Measurements from ENCODE around the gene TYMS. TPM values are rescaled to one million over a fixed set of nuclear protein-coding genes. Genes with fewer than 3 reads are reported as not detected.

The TYMS gene
- total RNA-seq, 1 experiment from 2014 or later, result 143 TPM

GRCh38 chr18:675307-675706 lies 17.9 kb downstream of the TYMS start:
- intact Hi-C loops (cut with micrococcal nuclease; ENCODE audit: unreplicated experiment), result no loop called here
- CTCF ChIA-PET, result no interaction called here

DNA sequence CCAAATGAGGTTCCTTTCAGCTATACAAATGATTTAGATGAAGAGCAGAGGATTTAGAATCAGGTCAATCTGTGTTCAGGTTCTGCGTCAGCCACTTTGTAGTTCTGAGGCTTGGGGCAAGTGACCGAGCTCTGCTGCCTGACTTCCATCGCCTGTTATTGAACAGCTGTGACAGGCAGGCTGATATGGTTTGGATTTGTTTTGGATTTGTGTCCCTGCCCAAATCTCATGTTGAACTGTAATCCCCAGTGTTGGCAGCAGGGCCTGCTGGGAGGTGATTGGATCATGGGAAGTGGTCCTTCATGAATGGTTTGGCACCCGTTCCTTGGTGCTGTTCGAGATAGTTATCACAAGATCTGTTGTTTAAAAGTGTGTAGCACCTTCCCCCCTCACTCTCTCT lies 18.6 kb downstream of the TYMS start:
- Mint-ChIP-seq H3K27me3 (ENCODE audit: insufficient read depth, unreplicated experiment) (no peaks in the 10 kb centered on the region), H3K27ac (ENCODE audit: unreplicated experiment) (no peak overlapping the region), H3K9me3 (ENCODE audit: unreplicated experiment) (no peaks in the 10 kb centered on the region), H3K4me1 (ENCODE audit: low read depth, unreplicated experiment) (peaks cover 7% of the 10 kb centered on the region), H3K36me3 (ENCODE audit: insufficient read depth, unreplicated experiment) (peaks cover 84% of the 10 kb centered on the region), H3K4me3 (ENCODE audit: unreplicated experiment) (no peak overlapping the region)
- Histone ChIP-seq H3K27me3 (replicated peaks; ENCODE audit: control insufficient read depth, insufficient read depth, low read length) (no peaks in the 10 kb centered on the region), H3K9me3 (no peaks in the 10 kb centered on the region), H3K4me1 (no peaks in the 10 kb centered on the region; the same call in 1 of the 2 replicates), H3K36me3 (ENCODE audit: control insufficient read depth, insufficient read depth, low read length) (peaks cover 4% of the 10 kb centered on the region), H3K4me3 (ENCODE audit: low read depth, low read length) (no peak overlapping the region)
- intact Hi-C loops (cut with micrococcal nuclease; ENCODE audit: unreplicated experiment), result no loop called here
- no peak for TF ChIP-seq CTCF (IDR thresholded peaks at IDR 0.05; ENCODE audit: insufficient read depth in 1 of 2, low read depth in 1 of 2, low read length in 1 of 2, severe bottlenecking in 1 of 2, unreplicated experiment in 1 of 2)
- ChIA-PET CTCF (no interaction called here), POLR2A (no interaction called here)
- no peak for DNase-seq
- BruUV-seq (replicated peaks), result no TSS peak

More at GRCh38 chr18:675307-675706, 17.9 kb downstream of the TYMS start:
- Mint-ChIP-seq H3K27ac (ENCODE audit: unreplicated experiment) (no peak overlapping the region), H3K9me3 (ENCODE audit: unreplicated experiment) (no peaks in the 10 kb centered on the region), H3K4me3 (ENCODE audit: unreplicated experiment) (no peak overlapping the region), H3K4me1 (ENCODE audit: low read depth, unreplicated experiment) (peaks cover 8% of the 10 kb centered on the region), H3K36me3 (ENCODE audit: insufficient read depth, unreplicated experiment) (peaks cover 84% of the 10 kb centered on the region), H3K27me3 (ENCODE audit: insufficient read depth, unreplicated experiment) (no peaks in the 10 kb centered on the region)
- H3K27me3 ChIP-seq (replicated peaks; ENCODE audit: control insufficient read depth, insufficient read depth, low read length), result no peaks in the 10 kb centered on the region
- H3K4me1 ChIP-seq, result no peaks in the 10 kb centered on the region; the same call in 1 of the 2 replicates
- H3K4me3 ChIP-seq (ENCODE audit: low read depth, low read length), result no peak overlapping the region
- no peaks in the 10 kb centered on the region for H3K9me3 ChIP-seq
- H3K36me3 ChIP-seq (ENCODE audit: control insufficient read depth, insufficient read depth, low read length), result peaks cover 4% of the 10 kb centered on the region
- no peak for TF ChIP-seq CTCF (IDR thresholded peaks at IDR 0.05; ENCODE audit: insufficient read depth in 1 of 2, low read depth in 1 of 2, low read length in 1 of 2, severe bottlenecking in 1 of 2, unreplicated experiment in 1 of 2)
- DNase-seq, result no peak
- POLR2A ChIA-PET, result no interaction called here
- no TSS peak for BruUV-seq (replicated peaks)

DNA sequence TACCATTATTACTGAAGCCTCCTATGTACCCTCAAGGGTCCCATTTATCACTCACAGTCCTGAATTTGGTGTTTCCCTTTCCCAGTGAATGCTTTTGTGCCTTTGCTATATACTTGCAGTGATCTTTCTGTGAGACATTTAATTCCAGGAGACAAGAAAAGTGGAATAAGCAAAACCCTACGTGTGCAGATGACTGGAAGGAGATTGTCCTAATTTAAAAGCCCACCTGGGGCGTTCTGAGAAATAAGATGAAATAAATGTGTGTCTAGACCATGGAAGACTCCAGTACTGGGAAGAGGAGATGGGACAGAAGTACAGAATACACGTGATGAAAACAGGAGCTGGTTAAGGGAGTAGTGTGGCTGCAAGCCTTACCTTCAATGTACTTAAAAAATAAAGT lies 19.3 kb downstream of the TYMS start:
- CTCF ChIA-PET, result no interaction called here
- no peak for DNase-seq
- no peak overlapping the region for H3K4me3 ChIP-seq (ENCODE audit: low read depth, low read length)
- H3K27me3 Mint-ChIP-seq (ENCODE audit: insufficient read depth, unreplicated experiment), result no peaks in the 10 kb centered on the region
- H3K4me3 Mint-ChIP-seq (ENCODE audit: unreplicated experiment), result no peak overlapping the region
- peaks cover 11% of the 10 kb centered on the region for H3K4me1 Mint-ChIP-seq (ENCODE audit: low read depth, unreplicated experiment)
- intact Hi-C loops (cut with micrococcal nuclease; ENCODE audit: unreplicated experiment), result no loop called here
- peaks cover 4% of the 10 kb centered on the region for H3K36me3 ChIP-seq (ENCODE audit: control insufficient read depth, insufficient read depth, low read length)
- no peak overlapping the region for H3K27ac Mint-ChIP-seq (ENCODE audit: unreplicated experiment)
- no peaks in the 10 kb centered on the region for H3K9me3 Mint-ChIP-seq (ENCODE audit: unreplicated experiment)
- H3K36me3 Mint-ChIP-seq (ENCODE audit: insufficient read depth, unreplicated experiment), result peaks cover 84% of the 10 kb centered on the region
- no peak for TF ChIP-seq CTCF (IDR thresholded peaks at IDR 0.05; ENCODE audit: insufficient read depth in 1 of 2, low read depth in 1 of 2, low read length in 1 of 2, severe bottlenecking in 1 of 2, unreplicated experiment in 1 of 2)
- H3K4me1 ChIP-seq, result peaks cover 2% of the 10 kb centered on the region
- H3K9me3 ChIP-seq, result no peaks in the 10 kb centered on the region
- no peaks in the 10 kb centered on the region for H3K27me3 ChIP-seq (replicated peaks; ENCODE audit: control insufficient read depth, insufficient read depth, low read length)
- no TSS peak for BruUV-seq (replicated peaks)
- POLR2A ChIA-PET, result no interaction called here

All from Caco-2 (cell line).